Right atrium auricular region (tissue), 2 donors: ENCODE data around the gene DGCR2. TPM values are rescaled to one million over a fixed set of nuclear protein-coding genes. Genes with fewer than 3 reads are reported as not detected.

ENCODE experiments used
- DNase-seq: peaks from one replicate; pipeline ENCODE4 v3.0.0-alpha.2; 2019; ENCODE audit warnings: low spot score
- H3K27ac ChIP-seq, 2 donors: fragments of 200-600 bp; sonication (generic); 1 replicate in 1 of 2; 2 replicates in 1 of 2; pipeline ENCODE4 v1.5.1; 2016 to 2019
- H3K27me3 ChIP-seq, 2 donors: fragments of 200-600 bp; sonication (generic); one replicate each; pipeline versions ENCODE4 v1.5.1 to v1.6.0; 2017 to 2019
- H3K36me3 ChIP-seq: fragments of 200-600 bp; sonication (generic); one replicate; pipeline ENCODE4 v1.5.1; 2016
- H3K4me1 ChIP-seq, 2 donors: fragments of 200-600 bp; sonication (generic); one replicate each; pipeline versions ENCODE4 v1.5.1 to v1.6.0; 2017 to 2019
- H3K4me3 ChIP-seq, 2 donors: fragments of 200-600 bp; sonication (generic); 1 replicate in 1 of 2; 2 replicates in 1 of 2; pipeline ENCODE4 v1.5.1; 2017 to 2019; ENCODE audit warnings: mild to moderate bottlenecking in 1 of 2, moderate library complexity in 1 of 2
- H3K9me3 ChIP-seq, 2 donors: fragments of 200-600 bp; sonication (generic); one replicate each; pipeline ENCODE4 v1.5.1; 2019
- CTCF ChIP-seq, 2 donors: fragments of 200-600 bp; sonication (generic); IDR thresholded peaks; one replicate each; pipeline ENCODE4 v1.5.1; 2019; ENCODE audit warnings: antibody characterized with exemption in 2 of 2
- total RNA-seq, 2 donors: library from RNA; depleted of rRNA; stranded (reverse); fragments of >200 nt; gene quantifications; one replicate each; pipeline ENCODE4 v1.1.0, GENCODE V29; 2016

DGCR2 gene
- total RNA-seq, 2 donors from 2014 or later, result 32.8 to 48.1 TPM

DNA sequence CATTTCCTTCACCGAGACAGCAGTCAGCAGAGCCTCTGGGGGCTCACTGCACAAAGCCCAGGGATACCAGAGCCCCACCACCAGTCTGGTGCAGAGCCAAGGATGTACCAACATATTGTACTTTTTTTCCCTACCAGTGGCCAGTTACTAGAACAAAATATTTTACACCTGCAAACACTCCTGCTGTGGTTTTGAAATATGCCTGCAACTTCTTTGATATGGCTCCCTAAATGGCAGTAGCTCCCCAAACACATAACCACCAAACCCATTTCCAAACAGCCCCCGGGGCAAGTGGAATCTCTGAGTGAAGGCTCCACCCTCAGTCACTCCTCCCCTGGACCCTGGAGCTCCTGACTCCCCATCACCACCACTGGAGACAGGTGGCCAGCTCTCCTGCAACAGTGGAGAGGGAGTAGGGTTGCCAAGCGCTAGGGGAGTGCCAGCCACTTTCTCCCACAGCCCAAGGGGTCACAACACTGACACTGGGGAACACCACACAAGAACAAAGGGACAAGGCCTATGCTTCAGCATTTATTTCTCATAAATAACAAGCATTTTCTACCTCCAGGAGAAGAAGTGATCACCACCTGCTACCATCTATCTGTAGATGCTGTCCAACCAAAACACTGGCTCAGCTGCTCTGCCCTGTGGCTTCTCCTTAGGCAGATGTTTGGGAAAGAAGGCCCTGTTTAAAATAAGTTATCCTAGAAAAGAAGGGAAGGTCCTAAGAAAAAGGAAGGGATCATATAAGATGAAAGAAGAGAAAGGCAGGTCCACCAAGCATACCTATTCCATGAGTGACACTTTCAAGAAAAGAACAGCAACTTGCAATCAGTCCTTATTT is 15.1 kb downstream of the DGCR2 start:
- H3K27ac ChIP-seq, result no peak overlapping the region
- no peaks in the 10 kb centered on the region for H3K27me3 ChIP-seq
- peaks cover 0 to 54% of the 10 kb centered on the region in 2 donors for H3K4me1 ChIP-seq
- no peaks in the 10 kb centered on the region for H3K36me3 ChIP-seq
- H3K4me3 ChIP-seq, result no peak overlapping the region
- no peak for DNase-seq
- no peak for TF ChIP-seq CTCF (IDR thresholded peaks at IDR 0.05)
- no peaks in the 10 kb centered on the region for H3K9me3 ChIP-seq

DNA sequence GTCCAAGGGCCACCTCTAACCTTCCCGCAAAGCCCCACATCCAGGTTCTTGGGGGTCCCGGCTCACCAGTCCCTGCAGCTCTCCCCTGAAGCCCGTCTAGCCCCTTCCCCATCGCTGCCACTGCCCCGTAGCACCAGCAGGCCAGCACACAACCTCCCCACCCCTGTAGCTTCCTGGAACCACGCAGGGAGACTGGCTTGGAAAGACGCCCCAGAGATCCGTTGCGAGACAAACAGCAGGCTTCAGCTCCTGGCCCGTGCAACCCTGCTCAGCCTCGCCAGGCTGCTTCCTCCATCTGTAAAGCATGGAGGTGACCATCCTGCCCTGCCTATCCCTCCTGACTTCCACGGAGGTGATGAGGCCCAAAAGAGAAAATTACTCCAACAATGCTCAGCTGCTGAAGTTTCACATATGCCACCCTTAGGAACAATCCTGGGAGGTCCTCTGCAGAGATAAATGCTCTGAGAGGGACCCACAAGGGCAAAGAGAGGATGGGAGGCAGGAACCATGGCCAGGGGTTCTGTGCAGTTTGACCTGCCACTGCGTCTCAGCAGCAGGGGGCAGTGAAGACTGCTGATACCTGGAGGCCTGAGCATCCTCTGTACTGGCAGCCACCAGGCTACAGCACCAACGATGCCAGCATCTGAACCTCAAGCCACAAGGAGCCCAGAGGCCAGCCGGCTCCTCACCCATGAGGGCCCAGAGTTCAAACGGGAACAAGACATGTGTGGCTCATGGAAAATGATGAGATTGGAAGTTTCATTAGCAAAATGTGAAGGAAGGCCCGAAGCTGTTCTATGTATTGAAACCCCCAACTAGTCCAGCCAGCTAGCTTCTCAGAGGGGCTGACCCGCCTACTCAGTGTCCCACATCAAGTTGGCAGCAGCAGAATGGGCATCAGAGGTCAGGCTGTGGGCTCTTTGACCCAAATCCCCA is 16.1 kb downstream of the DGCR2 start:
- DNase-seq, result no peak
- TF ChIP-seq CTCF (IDR thresholded peaks at IDR 0.05), result no peak
- no peaks in the 10 kb centered on the region for H3K9me3 ChIP-seq
- no peak overlapping the region for H3K4me3 ChIP-seq
- no peaks in the 10 kb centered on the region for H3K36me3 ChIP-seq
- H3K4me1 ChIP-seq, result peaks cover 0 to 54% of the 10 kb centered on the region in 2 donors
- H3K27ac ChIP-seq, result no peak overlapping the region
- no peaks in the 10 kb centered on the region for H3K27me3 ChIP-seq

DNA sequence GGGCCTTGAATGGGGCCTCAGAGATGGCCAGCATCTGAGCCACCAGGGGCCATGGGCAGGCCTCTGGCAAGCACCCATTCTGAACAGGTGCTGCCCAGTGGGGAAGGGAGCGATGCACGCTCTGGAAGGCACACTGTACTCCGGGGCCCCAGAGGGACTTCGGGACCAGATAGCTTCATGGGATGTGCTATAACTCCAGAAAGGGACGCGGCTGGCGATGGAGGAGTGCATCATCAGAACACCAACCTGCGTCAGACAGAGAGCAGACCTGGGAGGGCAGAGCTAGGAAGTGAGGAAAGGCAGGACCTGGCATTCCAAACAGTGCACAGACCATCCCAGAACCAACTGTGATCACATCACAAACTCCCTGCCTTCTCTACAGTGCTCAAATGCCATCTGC is 16.8 kb downstream of the DGCR2 start:
- H3K4me1 ChIP-seq, result peaks cover 0 to 54% of the 10 kb centered on the region in 2 donors
- H3K27ac ChIP-seq, result no peak overlapping the region
- no peaks in the 10 kb centered on the region for H3K36me3 ChIP-seq
- TF ChIP-seq CTCF (IDR thresholded peaks at IDR 0.05), result no peak
- no peaks in the 10 kb centered on the region for H3K27me3 ChIP-seq
- H3K9me3 ChIP-seq, result no peaks in the 10 kb centered on the region
- no peak for DNase-seq
- H3K4me3 ChIP-seq, result no peak overlapping the region

GRCh38 chr22:19103880-19104821 is 18.1 kb downstream of the DGCR2 start:
- Histone ChIP-seq H3K36me3 (no peaks in the 10 kb centered on the region), H3K27ac (no peak overlapping the region), H3K9me3 (no peaks in the 10 kb centered on the region), H3K27me3 (no peaks in the 10 kb centered on the region), H3K4me3 (no peak overlapping the region), H3K4me1 (peaks cover 0 to 41% of the 10 kb centered on the region in 2 donors)
- DNase-seq, result no peak
- TF ChIP-seq CTCF (IDR thresholded peaks at IDR 0.05), result no peak

- Histone ChIP-seq H3K27ac (no peak overlapping the region), H3K36me3 (no peaks in the 10 kb centered on the region)
- TF ChIP-seq CTCF (IDR thresholded peaks at IDR 0.05), result no peak
These were observed 24.1 kb downstream of the DGCR2 start for GRCh38 chr22:19098157-19098556.

More at GRCh38 chr22:19098157-19098556, 24.1 kb downstream of the DGCR2 start:
- Histone ChIP-seq H3K4me1 (peaks cover 0 to 14% of the 10 kb centered on the region in 2 donors), H3K27me3 (no peaks in the 10 kb centered on the region), H3K4me3 (no peak overlapping the region), H3K9me3 (no peaks in the 10 kb centered on the region)
- no peak for DNase-seq
